Right atrium auricular region (tissue), 2 donors: Measurements from ENCODE around the gene SH3TC1. TPM values are rescaled to one million over a fixed set of nuclear protein-coding genes. Genes with fewer than 3 reads are reported as not detected.

ENCODE experiments used
- DNase-seq: peaks from one replicate; pipeline ENCODE4 v3.0.0-alpha.2; 2019; ENCODE audit warnings: low spot score
- H3K27ac ChIP-seq, 2 donors: fragments of 200-600 bp; sonication (generic); 1 replicate in 1 of 2; 2 replicates in 1 of 2; pipeline ENCODE4 v1.5.1; 2016 to 2019
- H3K27me3 ChIP-seq, 2 donors: fragments of 200-600 bp; sonication (generic); one replicate each; pipeline versions ENCODE4 v1.5.1 to v1.6.0; 2017 to 2019
- H3K36me3 ChIP-seq: fragments of 200-600 bp; sonication (generic); one replicate; pipeline ENCODE4 v1.5.1; 2016
- H3K4me1 ChIP-seq, 2 donors: fragments of 200-600 bp; sonication (generic); one replicate each; pipeline versions ENCODE4 v1.5.1 to v1.6.0; 2017 to 2019
- H3K4me3 ChIP-seq, 2 donors: fragments of 200-600 bp; sonication (generic); 1 replicate in 1 of 2; 2 replicates in 1 of 2; pipeline ENCODE4 v1.5.1; 2017 to 2019; ENCODE audit warnings: mild to moderate bottlenecking in 1 of 2, moderate library complexity in 1 of 2
- H3K9me3 ChIP-seq, 2 donors: fragments of 200-600 bp; sonication (generic); one replicate each; pipeline ENCODE4 v1.5.1; 2019
- CTCF ChIP-seq, 2 donors: fragments of 200-600 bp; sonication (generic); IDR thresholded peaks; one replicate each; pipeline ENCODE4 v1.5.1; 2019; ENCODE audit warnings: antibody characterized with exemption in 2 of 2
- total RNA-seq, 2 donors: library from RNA; depleted of rRNA; stranded (reverse); fragments of >200 nt; gene quantifications; one replicate each; pipeline ENCODE4 v1.1.0, GENCODE V29; 2016

Gene SH3TC1
- total RNA-seq, 2 donors from 2014 or later: 8.9 to 13.9 TPM

- peaks cover 0 to 63% of the 10 kb centered on the region in 2 donors for H3K4me1 ChIP-seq
- H3K36me3 ChIP-seq: no peaks in the 10 kb centered on the region
- DNase-seq: no peak
- no peaks in the 10 kb centered on the region for H3K27me3 ChIP-seq
- no peak overlapping the region for H3K4me3 ChIP-seq
- H3K27ac ChIP-seq: no peak overlapping the region
- no peak for TF ChIP-seq CTCF (IDR thresholded peaks at IDR 0.05)
- H3K9me3 ChIP-seq: no peaks in the 10 kb centered on the region
Measured at GRCh38 chr4:8194306-8195242, 4.5 kb upstream of the SH3TC1 start.

- Histone ChIP-seq H3K4me3 (no peak overlapping the region), H3K27me3 (no peaks in the 10 kb centered on the region), H3K36me3 (no peaks in the 10 kb centered on the region), H3K9me3 (no peaks in the 10 kb centered on the region), H3K4me1 (peaks cover 0 to 63% of the 10 kb centered on the region in 2 donors), H3K27ac (peak overlapping the region in 1 of 2 donors; percentile 14)
- TF ChIP-seq CTCF (IDR thresholded peaks at IDR 0.05): no peak
- DNase-seq: no peak
Measured at GRCh38 chr4:8195431-8195830, 3.7 kb upstream of the SH3TC1 start.

- Histone ChIP-seq H3K27ac (no peak overlapping the region), H3K27me3 (no peaks in the 10 kb centered on the region), H3K4me1 (peaks cover 0 to 63% of the 10 kb centered on the region in 2 donors)
Measured at GRCh38 chr4:8195841-8196458, 3.1 kb upstream of the SH3TC1 start.

GRCh38 chr4:8197521-8197920 is 1.6 kb upstream of the SH3TC1 start:
- Histone ChIP-seq H3K9me3 (no peaks in the 10 kb centered on the region), H3K27me3 (no peaks in the 10 kb centered on the region), H3K4me1 (peaks cover 0 to 60% of the 10 kb centered on the region in 2 donors), H3K36me3 (no peaks in the 10 kb centered on the region), H3K4me3 (no peak overlapping the region), H3K27ac (no peak overlapping the region)
- no peak for TF ChIP-seq CTCF (IDR thresholded peaks at IDR 0.05)
- DNase-seq: no peak

More at GRCh38 chr4:8195841-8196458, 3.1 kb upstream of the SH3TC1 start:
- no peaks in the 10 kb centered on the region for H3K36me3 ChIP-seq
- H3K9me3 ChIP-seq: no peaks in the 10 kb centered on the region
- no peak for DNase-seq
- TF ChIP-seq CTCF (IDR thresholded peaks at IDR 0.05): no peak
- no peak overlapping the region for H3K4me3 ChIP-seq

GRCh38 chr4:8198206-8198905 is 734 bp upstream of the SH3TC1 start:
- Histone ChIP-seq H3K4me1 (peaks cover 0 to 53% of the 10 kb centered on the region in 2 donors), H3K27ac (peak overlapping the region; percentile 70 to 82), H3K27me3 (no peaks in the 10 kb centered on the region), H3K36me3 (no peaks in the 10 kb centered on the region), H3K9me3 (no peaks in the 10 kb centered on the region), H3K4me3 (no peak overlapping the region)
- no peak for DNase-seq
- TF ChIP-seq CTCF (IDR thresholded peaks at IDR 0.05): no peak
